A673 (cell line): ENCODE data around the gene FBXO10. TPM values are rescaled to one million over a fixed set of nuclear protein-coding genes. Genes with fewer than 3 reads are reported as not detected.

Experiments used
- total RNA-seq: library from RNA; stranded (reverse); gene quantifications from 2 replicates; pipeline ENCODE4 v1.2.3, GENCODE V29; 2021

FBXO10 gene
- total RNA-seq, 1 experiment from 2014 or later = 14.5 TPM

Other genes with a start within 250 kb of the FBXO10 start
- gene GRHPR, start 153.7 kb downstream of the FBXO10 start, total RNA-seq = 102 and 118 TPM in 2 replicates
- gene ZBTB5, start 110.9 kb downstream of the FBXO10 start, total RNA-seq = 17.2 and 18.0 TPM in 2 replicates
- 55.1 and 68.8 TPM in 2 replicates for gene POLR1E, start 90.4 kb downstream of the FBXO10 start, total RNA-seq
- 213 and 247 TPM in 2 replicates for gene TOMM5, start 16.2 kb upstream of the FBXO10 start, total RNA-seq
- not detected in 2 replicates for gene FRMPD1, start 74.6 kb upstream of the FBXO10 start, total RNA-seq
- 7.8 and 8.0 TPM in 2 replicates for gene TRMT10B, start 177.4 kb upstream of the FBXO10 start, total RNA-seq
- gene EXOSC3, start 208.7 kb upstream of the FBXO10 start, total RNA-seq = 71.9 and 89.6 TPM in 2 replicates
- gene DCAF10, start 224.4 kb upstream of the FBXO10 start, total RNA-seq = 24.0 and 29.9 TPM in 2 replicates